ENCODE results near the gene KLF16.

KLF16 gene

GRCh38 chr19:1854039-1854541 lies 9.3 kb downstream of the KLF16 start:
- DNase-seq, result no peak

GRCh38 chr19:1853295-1854038 lies 9.9 kb downstream of the KLF16 start:
- DNase-seq, result peak; percentile 51

GRCh38 chr19:1852581-1853128 lies 10.7 kb downstream of the KLF16 start:
- DNase-seq, result no peak

GRCh38 chr19:1851654-1852580 lies 11.5 kb downstream of the KLF16 start:
- DNase-seq, result no peak

- DNase-seq, result no peak
Observed at GRCh38 chr19:1850809-1851653, 12.3 kb downstream of the KLF16 start.

GRCh38 chr19:1849886-1850398 lies 13.4 kb downstream of the KLF16 start:
- no peak for DNase-seq

- DNase-seq, result no peak
Observed at GRCh38 chr19:1849132-1849474, 14.3 kb downstream of the KLF16 start.

- peak; percentile 85 for DNase-seq
Observed at GRCh38 chr19:1848399-1849131, 14.8 kb downstream of the KLF16 start, which contains the start of gene REXO1. Gene REXO1 (minus strand): TSS chr19:1848483. CDS start chr19:1848358, 125 bp downstream.

GRCh38 chr19:1847684-1848398 lies 15.5 kb downstream of the KLF16 start:
- DNase-seq, result no peak

- DNase-seq, result no peak
Observed at GRCh38 chr19:1847348-1847683, 16.1 kb downstream of the KLF16 start.

GRCh38 chr19:1846517-1847204 lies 16.7 kb downstream of the KLF16 start:
- no peak for DNase-seq

- DNase-seq, result no peak
Observed at GRCh38 chr19:1845642-1846041, 17.7 kb downstream of the KLF16 start.

GRCh38 chr19:1845125-1845515 lies 18.3 kb downstream of the KLF16 start:
- DNase-seq, result no peak

- no peak for DNase-seq
Observed at GRCh38 chr19:1844513-1845124, 18.8 kb downstream of the KLF16 start.

- no peak for DNase-seq
Observed at GRCh38 chr19:1843646-1844394, 19.6 kb downstream of the KLF16 start.

GRCh38 chr19:1843116-1843515 lies 20.3 kb downstream of the KLF16 start:
- no peak for DNase-seq

GRCh38 chr19:1841209-1841924 lies 22.0 kb downstream of the KLF16 start:
- DNase-seq, result no peak

GRCh38 chr19:1840541-1841115 lies 22.8 kb downstream of the KLF16 start:
- DNase-seq, result no peak
